NCI-H524 treated with DMSO at 0.1 percent for 48 hours (cell line): ENCODE measurements around the gene SLC40A1.
"Not testable (repeated sequence)": the region's sequence is repeated elsewhere in the genome, so short reads cannot be mapped to it uniquely, and the experiment has no call there.

Source experiments
- DNase-seq: peaks from one replicate; lab custom pipeline; 2025; lab: John Stamatoyannopoulos, UW

SLC40A1 gene, protein sequence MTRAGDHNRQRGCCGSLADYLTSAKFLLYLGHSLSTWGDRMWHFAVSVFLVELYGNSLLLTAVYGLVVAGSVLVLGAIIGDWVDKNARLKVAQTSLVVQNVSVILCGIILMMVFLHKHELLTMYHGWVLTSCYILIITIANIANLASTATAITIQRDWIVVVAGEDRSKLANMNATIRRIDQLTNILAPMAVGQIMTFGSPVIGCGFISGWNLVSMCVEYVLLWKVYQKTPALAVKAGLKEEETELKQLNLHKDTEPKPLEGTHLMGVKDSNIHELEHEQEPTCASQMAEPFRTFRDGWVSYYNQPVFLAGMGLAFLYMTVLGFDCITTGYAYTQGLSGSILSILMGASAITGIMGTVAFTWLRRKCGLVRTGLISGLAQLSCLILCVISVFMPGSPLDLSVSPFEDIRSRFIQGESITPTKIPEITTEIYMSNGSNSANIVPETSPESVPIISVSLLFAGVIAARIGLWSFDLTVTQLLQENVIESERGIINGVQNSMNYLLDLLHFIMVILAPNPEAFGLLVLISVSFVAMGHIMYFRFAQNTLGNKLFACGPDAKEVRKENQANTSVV

DNA sequence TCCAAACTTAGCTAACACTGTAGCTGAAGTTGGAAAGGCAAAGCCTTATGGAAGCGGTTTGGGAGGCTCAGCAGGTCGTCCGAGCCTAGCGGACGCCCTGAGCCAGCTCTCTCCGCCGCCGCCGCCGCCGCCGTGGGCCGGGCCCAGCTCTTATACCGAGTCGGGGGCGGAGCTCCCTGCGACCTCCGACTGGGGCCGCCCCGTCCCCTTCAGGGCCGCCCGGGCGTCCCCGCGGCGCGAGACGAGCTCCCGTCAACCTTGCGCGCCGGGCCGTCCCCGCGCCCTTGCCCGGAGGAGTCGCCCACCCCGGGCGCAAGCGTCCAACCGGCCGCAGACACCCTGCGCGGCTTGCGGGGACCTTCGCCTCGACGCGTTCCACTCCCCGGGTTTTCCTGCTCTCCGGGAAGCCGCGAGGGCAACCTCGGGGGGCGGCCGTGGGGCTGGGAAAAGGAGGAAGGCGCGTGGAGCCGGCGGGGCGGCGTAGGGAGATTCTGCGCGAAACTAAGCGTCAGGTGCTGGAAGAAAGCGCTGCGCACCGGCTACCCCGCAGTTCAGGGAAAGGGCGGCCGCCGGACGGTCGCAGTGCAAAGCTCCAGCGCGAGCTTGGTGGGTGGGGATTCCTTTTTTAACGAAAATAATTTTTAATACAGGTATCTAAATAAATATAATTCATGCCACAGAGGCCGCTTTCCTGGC is at the start of gene SLC40A1:
TSS of gene SLC40A1 (minus strand) at position 129 of the 696 bp plus-strand sequence. CDS start 326 bp downstream, outside the sequence.
- no peak for DNase-seq

DNA sequence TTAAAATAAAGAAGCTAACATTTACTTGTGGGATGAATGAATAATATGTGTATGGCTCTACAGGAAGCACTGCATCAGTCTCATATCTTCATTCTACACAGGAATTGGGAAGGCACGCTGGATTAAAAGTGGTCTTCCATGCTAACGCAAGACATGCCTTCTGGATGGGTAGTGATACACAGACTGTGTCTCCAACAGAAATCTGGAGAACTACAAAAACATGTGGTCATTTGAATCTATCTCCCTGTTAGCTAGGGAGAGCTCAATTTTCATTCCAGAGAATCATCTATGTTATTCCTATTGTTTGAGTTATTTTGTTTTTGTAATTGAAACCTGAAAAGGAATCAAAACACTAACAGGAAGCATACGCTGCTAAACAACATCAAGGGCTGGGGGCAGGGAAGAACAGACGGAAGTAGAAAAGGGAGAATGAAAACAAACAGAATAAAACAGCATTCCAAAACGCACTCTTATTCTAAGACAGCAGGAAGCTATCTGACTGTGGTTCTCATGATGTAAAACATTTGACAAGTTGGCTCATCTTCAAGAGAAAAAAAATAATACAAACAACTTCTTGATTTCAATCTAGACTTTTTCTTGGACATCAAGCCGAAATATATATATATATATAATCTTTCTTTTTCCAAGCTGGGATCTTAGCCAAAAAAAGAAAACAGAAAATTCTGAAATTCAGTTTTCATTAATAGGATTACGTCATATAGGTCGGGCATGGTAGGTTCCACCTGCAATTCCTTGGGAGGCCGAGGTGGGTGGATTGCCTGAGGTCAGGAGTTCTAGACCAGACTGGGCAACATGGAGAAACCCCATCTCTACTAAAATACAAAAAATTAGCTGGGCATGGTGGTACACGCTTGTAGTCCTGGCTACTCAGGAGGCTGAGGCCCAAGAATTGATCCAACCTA is 49.2 kb upstream of the SLC40A1 start:
- DNase-seq, result no peak

DNA sequence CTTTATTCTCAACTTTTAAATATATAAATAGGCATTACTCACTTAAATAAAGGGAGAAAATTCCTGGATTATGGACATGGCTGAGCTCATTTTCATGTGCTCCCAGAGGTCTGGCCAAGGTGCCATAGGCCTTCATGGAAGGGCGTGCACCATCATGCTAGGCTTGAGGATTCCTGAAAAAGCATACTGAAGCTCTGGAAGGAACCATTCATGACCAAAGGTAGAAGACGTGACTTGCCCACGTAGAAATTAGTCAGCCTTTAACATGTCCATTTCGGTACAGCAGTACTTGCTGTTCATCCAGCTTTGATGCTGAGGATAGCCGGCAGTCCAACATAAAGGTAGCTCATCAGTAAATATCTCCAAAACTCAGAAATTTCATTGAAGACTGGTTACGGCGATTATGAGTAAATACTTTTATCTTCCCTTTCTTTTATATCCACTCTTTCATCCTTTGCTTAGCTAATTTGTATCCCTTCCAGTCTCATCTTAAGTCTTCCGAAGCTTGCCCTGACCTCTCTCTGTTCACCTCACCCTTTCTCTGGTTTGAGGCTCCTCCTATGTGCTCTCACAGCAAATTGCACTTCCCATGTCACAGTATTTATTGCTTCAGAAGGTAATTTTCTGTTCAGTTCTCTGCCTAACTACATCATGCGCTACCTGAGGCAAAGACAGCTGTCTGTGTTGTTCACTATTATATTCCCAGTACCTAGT is 48.4 kb upstream of the SLC40A1 start:
- no peak for DNase-seq

DNA sequence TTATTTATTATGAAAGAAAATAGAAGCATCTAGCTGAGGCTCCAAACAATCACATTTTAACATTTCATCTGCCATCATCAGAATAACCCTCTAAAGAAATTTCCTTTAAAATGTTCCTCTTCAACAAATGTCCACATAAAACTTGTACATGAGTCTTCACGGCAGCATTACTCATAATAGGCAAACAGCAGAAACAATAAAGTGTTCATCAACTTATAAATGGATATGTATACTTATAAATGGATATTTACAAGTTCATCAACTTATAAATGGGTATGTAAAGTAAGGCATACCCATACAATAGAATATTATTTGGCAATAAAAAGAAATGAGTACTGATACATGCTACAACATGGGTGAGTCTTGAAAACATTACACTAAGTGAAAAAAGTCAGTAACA is 47.2 kb upstream of the SLC40A1 start:
- DNase-seq, result no peak

DNA sequence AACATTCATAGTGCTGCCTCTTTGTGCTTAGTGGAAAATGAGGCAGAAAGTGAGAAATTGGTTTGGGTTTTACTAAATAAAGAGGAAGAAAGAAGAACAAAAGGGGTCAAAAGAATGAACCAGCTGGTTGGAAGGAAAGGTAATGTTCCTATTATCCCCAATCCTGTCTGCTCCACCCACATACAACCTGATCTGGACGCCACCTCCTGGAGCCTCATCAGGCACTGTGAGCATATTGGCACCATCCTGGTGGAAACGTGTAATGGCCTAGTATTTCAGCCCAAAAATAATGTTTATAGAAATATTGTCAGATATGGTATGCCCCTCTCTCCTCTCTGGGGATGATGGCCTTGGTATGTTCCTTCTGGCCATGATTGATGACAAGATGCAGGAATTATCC is 45.0 kb upstream of the SLC40A1 start:
- no peak for DNase-seq

DNA sequence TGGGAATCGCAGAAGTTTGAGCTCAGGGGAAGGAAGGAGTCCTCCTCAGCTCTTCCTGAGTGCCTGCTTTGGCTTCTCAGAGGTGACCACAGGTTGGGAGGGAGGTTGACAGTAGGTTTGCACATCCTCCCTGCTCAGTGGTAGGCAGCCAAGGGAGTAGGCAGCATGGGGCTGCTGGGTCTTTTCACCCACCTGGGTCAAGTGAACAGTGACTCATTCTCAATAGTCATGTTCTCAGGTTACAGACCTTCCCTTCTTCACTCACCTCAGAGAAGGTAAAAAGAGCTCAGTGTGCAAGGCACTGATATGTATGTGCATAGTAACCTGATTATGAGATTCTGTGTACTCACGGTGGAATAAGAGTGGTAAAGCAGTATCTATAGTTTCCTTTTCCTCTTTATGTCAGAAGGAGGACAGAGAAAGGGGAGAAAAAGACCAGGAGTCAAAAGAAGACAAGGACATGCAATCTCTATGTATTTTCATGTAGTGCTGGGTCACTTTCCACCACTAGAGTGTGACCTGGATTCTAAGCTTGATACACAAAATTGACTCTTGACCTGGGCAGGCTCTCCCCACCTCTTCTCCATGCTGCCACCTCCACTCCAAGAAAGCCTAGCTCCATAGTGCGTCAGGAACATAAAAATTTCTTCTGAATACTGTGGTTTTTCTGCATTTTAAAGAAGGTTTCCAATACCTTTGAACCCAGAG is 44.2 kb upstream of the SLC40A1 start:
- DNase-seq, result no peak

DNA sequence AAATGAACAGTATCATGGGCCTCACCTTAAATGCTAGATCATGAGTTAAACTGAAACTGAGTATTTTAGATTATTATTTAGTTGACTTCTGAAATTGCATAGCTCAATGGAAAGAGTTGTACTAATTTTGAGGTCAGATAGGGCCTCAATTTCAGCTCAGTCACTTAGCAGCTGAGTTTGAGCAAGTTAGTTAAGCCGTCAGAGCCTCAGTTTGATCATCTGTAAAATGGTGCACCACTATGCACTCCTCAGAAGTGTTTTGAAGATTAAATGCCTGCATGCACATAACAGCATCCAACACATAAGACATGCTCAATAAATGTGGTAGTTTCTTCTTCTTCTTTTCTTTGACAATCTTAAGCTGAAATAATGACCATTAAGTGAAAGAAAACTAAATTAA is 42.5 kb upstream of the SLC40A1 start:
- no peak for DNase-seq

DNA sequence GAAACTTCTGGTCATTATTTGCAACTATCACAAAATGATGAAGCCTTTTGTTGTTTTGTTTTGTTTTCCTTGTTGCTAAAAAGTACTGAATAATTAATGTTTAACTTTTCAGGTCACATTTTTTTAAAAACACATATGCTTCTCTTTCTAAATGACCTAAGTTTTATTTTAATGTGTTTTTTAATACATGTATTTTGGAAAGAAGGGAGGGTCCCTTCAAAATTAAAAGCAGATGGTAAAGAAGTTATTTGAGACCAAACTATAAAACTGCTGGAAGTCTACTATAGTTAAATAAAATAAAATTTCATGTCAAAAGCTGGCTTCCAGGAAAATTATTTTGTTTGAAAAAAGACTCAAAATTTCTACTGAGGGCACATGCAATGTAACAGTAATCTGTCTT is 41.2 kb upstream of the SLC40A1 start:
- DNase-seq, result no peak

DNA sequence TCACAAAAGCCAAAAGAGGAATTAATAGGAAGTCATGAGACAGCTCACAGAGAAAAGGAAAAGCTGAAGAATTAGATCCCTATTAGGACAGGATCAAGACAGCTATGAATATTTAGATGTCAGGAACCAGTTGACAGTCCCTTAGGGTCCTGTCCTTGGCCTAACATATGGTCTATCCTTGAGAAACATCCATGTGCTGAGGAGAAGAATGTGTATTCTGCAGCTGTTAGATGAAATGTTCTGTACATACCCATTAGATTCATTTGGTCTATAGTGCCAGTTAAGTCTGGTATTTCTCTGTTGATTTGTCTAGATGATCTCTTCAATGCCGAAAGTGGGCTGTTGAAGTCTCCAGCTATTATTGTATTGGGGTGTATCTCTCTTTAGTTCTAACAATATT is 37.6 kb upstream of the SLC40A1 start:
- no peak for DNase-seq

DNA sequence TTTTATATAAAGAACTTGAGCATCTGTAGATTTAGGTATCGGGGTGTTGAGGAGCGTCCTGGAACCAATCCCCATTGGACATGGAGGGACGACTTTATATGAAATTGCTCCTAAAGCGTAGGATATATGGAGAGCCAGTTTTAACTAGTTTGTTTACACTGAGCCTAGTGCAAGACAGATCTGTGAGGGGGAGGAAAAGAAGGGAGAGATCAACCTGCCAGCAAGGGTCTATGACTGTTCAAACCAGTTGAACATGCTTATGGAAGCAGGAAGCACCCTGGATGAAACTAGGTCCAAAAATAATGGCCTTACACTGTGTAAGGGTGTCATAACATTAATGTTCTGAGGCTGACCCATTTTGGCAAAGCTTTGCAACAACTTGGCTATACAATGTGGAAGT is 34.0 kb upstream of the SLC40A1 start:
- DNase-seq, result no peak

DNA sequence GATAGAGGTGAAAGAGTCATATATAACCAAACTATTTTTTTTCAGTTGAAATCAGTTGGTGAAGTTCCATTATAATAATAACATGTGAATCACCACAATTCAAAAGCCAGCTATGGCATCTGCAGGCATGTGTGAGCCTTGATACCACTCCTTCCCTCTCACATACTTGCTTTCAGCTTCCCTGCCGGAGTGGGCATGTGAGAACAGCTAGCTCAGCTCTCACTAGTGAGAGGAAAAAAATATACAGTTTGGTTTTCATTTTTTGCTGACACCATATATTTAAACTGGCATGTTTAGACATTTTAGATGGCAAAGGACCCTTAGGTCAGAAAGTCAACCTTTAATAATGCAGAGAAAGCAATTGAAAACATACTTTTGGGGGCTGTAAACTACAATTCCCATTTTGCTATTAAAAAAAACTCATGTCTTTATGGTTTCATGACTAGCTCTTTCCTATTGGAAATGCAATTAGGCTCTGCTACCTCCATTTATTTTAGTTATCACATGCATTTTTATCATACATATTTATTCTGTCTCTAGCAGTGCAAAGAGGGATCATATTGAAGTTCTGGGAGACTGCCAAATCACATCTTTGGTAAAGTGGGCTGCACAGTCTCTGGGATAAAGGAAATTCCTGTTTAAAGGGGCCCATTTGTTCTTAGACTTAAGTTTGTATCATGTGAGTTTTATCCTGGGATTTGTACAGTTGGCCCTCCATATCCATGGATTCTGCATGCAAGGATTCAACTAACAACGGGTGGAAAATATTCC is 33.2 kb upstream of the SLC40A1 start:
- no peak for DNase-seq

DNA sequence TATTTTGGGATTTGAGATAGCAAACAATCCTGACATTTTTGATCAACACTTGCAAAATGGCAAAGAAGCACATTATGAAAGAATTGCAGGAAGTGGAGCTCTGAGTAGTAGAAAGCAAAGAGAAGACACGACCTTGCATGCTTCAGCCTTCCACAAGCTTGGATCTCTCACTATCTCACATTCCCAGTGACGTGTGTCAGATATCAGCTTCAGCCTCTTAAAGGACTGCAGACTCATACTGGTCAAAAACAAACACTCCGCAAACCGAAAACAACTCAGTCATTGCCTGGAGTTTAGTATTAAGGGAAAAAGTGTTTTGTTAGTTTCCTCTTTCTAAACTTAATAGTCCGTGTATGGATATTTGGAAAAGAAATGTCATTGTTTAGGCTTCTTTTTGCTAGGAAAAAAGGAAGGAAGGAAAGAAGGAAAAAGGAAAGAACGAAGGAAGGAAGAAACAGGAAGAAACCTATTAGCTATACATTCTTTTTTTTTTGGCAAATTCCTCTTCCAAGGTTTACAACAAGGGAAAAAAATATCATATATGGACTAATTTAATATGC is 32.6 kb upstream of the SLC40A1 start:
- DNase-seq, result no peak

DNA sequence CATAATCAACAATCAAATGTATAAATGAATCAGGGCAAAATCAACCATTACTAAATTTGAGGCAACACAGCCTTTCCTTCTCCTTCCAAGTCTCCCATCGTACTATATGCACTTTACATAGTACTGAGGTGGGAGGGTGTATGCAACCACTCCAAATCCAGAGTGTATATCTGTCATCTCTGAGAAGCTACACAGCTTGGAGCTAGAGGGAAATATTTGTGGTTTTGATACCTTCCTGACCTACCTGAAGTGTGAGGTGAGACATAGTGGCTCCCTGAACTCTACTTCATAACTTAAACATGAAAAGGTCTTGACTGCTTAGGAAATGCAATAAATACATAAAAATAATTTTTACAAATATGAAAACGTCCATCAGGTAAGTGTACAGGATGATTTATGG is 30.1 kb upstream of the SLC40A1 start:
- DNase-seq, result no peak

DNA sequence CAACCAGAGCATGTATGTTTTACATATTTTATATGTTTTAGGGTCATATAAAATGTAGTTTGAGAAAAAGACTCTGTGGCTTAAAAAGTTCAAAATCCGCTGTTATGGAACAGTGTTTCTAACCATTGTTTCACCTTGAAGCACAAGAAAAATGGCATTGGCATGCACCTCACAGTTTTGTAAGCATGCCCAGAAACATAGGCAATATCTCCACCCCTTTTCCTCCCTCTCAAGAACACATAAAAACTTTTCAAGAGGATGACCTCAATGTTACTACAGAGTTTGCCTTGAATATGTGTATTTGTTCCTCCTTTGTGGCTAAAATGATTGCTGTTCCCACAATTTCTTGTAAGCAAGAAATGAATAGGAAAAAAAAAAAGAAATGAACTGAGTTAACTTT is 29.3 kb upstream of the SLC40A1 start:
- DNase-seq, result no peak

DNA sequence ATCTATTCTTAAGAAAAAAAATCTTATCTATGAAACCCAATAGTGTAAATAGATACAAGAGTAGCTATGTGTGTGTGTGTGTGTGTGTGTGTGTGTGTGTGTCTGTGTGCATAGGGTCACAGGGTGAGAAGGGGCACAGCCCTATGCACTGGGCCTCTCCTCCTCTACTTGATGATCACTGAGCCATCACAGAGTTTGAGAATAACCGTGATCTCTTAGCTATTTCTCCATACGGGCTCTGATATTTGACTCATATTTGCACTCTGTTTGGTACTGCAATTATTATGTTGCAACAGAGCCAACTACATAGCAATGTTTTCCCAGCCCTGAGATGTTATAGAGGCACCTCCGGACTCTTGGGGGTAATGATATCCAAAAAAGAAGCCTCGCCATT is 28.8 kb upstream of the SLC40A1 start:
- no peak for DNase-seq

DNA sequence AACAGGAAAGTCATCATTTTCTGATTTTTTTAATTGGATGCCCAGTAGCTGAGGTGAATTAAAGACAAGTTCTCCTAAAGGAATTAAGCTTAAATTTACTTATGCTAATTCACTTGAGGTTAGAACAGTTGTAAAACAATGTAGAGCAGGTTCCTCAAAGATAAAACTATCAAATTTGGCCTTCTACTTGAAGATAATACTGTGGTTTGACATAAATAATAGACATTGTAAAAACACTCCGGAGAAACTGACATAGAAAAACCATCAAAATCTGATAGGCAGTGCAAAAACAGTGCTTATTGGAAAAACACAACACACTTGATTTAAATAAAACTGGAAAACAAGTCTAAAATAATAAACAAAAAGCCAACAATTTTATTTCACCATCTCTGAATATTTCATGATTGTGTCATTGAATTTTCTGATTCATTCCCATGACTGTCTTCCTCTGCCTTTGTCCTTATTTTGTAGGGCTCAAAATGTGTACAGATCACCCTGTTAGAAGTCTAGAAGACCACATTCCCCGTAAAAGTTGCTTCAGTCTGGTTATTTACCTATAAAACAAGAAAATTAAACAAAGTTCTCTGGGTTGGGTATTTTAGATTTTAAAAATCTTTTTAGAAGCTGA is 28.3 kb upstream of the SLC40A1 start:
- DNase-seq, result no peak

DNA sequence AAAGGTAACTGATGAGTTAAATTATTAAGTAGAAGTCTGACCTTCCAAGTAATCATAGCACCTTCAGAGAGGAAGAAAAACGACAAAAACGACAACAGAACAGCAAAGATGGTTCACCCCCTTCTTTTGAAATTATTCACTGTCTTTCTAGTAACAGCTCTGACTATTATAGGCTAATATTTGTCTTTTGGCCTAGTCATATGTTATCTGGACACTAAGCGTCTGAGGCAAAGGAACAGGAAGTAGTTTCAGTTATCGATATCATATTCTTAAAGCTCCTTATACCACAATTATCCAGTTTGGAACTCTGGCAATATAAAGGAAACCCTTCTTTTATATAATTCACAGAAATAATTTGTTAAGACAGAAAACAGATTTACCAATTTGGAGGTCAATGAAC is 27.6 kb upstream of the SLC40A1 start:
- DNase-seq, result no peak

DNA sequence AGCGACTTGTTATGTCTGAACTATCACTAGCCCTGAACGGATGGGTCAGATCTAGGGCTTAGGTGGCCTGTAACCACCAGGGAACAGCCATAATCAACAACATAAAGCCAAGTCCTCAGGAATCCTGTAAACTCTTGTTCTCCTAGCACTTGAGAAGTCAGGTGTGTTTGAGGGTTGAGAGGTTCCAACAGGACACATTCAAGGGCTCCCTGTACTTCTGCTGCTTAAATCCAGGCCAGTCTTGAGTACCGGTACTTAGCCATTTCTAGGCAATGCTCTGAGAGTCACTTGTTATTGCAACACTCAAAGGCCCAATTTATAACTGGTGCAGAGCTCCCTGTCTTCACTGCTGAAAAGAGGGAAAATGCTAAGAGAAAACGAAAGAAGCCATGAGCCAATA is 21.6 kb upstream of the SLC40A1 start:
- DNase-seq, result no peak

DNA sequence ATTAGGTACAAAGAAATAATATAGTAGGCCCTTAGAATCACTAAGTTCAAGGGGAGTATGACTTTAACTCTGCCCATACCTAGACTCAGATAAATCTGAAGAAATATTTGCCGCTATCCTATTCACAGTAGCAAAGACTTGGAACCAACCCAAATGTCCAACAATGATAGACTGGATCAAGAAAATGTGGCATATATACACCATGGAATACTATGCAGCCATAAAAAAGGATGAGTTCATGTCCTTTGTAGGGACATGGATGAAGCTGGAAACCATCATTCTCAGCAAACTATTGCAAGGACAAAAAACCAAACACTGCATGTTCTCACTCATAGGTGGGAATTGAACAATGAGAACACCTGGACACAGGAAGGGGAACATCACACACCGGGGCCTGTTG is 21.1 kb upstream of the SLC40A1 start:
- not testable (repeated sequence) for DNase-seq
